Fibroblast of gingiva (primary cell): ENCODE results near the gene DRD5.
"Not testable (repeated sequence)": the region's sequence is repeated elsewhere in the genome, so short reads cannot be mapped to it uniquely, and the experiment has no call there.

Source experiments
- DNase-seq: peaks from one replicate; pipeline ENCODE4 v3.0.0-alpha.2; 2011; ENCODE audit warnings: low read depth

Gene DRD5

DNA sequence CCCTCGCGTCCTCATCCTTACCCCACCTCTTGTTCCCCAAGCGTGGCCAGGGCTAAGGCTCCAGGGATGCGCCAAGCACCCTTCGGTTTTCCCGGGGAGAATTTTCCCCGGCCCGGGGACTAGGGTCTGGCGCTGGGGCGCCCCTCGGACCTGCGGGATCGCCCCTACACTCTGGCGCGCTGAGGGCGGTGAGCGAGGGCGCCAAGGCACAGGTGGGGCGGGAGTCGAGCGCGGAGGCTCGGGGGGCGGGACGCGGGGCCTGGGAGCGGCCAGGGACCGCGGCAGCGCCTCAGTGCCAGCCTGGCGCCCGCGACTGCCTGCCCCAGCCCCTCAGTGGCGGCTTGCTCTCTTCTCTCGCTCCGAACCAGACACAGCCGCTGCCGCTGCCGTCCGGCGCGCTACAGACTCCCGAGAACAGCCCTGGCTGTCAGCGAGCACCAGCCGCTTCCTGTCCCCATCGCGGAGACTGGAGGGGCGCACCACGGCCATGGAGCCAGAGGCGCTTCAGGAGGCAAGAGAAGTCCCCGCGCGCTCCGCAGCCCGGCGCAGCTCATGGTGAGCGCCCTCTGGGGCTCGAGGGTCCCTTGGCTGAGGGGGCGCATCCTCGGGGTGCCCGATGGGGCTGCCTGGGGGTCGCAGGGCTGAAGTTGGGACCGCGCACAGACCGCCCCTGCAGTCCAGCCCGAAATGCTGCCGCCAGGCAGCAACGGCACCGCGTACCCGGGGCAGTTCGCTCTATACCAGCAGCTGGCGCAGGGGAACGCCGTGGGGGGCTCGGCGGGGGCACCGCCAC is at the start of gene DRD5:
Gene DRD5 (plus strand): TSS at position 292 of the 793 bp plus-strand sequence. CDS start 396 bp downstream, at position 688.
- no peak for DNase-seq

- not testable (repeated sequence) for DNase-seq
Measured at GRCh38 chr4:9732256-9732655, 49.2 kb upstream of the DRD5 start.

DNA sequence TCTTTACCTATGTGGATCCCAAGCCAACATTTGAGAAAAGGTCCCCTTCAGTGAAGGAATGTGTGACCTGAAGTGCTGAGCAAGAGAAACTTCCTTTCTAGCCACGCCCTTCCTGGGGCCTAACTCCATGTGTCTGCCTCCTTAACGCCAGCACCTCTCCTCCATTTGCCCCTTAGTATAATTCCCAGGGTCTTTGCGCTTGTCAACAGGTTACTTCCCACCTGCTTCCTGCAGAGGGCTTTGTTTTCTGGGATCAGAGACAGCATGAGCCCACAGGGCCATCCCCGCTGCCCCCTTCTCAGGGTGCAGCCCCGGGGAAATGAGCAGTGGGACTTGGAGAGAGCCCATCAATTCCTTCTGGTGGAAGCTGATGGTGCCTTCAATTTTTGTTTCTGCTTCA is 45.9 kb upstream of the DRD5 start:
- no peak for DNase-seq

GRCh38 chr4:9737280-9737679 is 44.2 kb upstream of the DRD5 start:
- not testable (repeated sequence) for DNase-seq

DNA sequence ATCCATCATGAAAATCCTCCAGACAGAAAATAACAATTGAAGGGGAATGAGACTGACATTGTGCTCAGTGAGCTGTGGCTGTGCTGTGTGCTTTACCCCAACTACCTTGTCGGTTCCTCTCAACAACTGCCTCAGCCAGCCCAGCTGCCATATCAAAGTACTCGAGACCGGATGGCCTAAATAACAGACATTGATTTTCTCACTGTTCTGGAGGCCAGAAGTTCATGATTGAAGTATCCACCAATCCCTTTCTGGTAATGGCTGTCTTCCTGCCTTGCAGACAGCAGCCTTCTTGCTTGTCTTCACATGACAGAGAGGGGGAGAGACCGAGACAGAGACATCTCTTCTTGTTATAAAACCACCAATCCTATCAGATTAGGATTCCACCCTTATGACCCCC is 37.6 kb upstream of the DRD5 start:
- not testable (repeated sequence) for DNase-seq

- DNase-seq: no peak
Measured at GRCh38 chr4:9745782-9746181, 35.7 kb upstream of the DRD5 start.

- DNase-seq: no peak
Measured at GRCh38 chr4:9758641-9759317, 22.7 kb upstream of the DRD5 start.

DNA sequence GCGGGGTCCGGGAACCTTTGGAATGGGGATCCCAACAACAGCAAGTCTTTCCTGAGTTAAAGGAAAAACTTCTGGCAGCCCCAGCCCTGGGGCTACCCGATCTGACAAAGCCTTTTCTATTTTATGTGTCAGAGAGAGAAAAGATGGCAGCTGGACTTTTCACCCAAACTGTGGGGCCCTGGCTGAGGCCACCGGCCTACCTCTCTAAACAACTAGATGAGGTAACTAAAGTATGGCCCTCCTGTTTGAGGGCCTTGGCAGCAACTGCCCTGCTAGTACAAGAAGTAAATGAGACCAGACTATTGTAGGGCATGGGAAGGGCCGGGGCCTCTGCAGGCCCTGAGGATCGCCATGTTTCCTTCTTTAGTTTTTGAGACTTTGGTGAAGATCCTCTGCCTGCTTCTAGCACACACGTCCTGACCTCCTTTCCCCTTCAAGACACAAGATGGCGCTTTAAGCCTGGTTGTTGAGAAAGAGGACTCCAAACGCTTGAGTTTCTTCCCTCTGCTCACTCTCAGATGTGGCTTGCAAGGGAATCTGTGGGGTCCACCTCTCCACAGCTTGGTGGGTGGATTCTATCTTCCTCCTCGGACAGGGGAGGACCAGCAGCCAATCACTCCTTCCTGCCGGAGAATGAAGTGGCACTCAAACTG is 18.5 kb upstream of the DRD5 start:
- DNase-seq: peak; percentile 56

DNA sequence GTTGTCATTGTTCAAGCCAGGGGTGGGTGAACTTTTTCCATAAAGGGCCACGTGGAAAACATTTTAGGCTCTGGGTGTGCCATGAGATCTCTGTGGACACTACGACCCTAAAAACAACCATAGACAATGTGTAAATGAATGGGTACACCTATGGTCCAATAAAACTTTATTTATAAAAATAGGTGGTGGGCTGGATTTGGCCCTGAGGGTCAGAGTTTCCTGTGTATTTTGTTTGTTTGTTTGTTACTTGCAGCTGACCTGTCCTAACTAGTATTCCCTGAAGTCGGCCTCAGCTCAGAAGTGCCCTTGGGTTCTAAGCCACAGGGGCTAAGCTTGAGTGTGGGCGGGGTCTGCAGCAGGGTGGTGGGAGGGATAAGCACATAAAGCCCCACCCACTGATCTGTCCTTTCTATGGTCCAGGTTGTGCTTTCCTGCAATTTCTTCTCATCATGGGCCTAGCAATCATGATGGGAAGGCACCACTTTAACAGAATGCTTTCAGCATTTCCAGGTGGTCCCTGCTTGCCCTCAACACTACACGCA is 17.2 kb upstream of the DRD5 start:
- no peak for DNase-seq

DNA sequence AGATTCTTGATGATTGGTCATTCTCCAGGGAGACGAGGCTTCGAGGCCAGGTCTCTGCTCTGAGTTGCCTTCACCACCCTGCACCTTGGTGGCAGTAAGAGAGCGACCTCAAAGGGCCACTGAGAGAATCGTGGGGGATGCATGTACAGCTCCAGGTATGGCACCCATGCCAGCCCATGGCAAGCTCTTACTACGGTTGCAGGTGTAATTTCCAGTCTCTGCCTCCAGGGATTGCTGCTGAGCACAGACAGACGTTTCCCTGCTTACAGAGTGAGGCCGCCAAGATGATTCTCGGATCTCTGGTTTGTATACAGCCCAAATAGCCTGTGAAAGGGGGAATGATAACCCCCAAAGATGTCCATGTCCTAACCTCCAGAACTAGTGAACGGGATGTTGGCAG is 16.3 kb upstream of the DRD5 start:
- no peak for DNase-seq

- DNase-seq: no peak
Measured at GRCh38 chr4:9769321-9769720, 12.1 kb upstream of the DRD5 start.

- DNase-seq: no peak
Measured at GRCh38 chr4:9771034-9771433, 10.4 kb upstream of the DRD5 start.

- no peak for DNase-seq
Measured at GRCh38 chr4:9773471-9773870, 8.0 kb upstream of the DRD5 start.

- DNase-seq: no peak
Measured at GRCh38 chr4:9782136-9782436, 652 bp downstream of the DRD5 start.

GRCh38 chr4:9785891-9786290 is 4.5 kb downstream of the DRD5 start:
- DNase-seq: not testable (repeated sequence)

DNA sequence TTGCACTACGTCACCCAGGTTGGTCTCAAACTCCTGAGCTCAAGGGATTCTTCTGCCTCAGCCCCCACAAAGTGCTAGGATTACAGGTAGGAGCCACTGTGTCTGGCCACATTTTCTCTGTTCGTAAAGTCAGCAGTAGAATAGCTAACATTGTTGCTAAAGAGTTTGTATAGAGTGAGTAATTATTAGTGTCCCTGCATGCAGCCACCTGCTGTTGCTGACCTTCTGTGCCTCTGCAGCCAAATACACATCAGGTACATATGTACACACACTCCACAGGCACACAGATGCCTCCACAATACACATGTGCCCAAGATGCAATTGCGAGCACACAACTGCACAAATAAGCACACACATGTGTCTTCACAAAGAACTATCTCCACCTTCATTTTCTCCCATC is 10.9 kb downstream of the DRD5 start:
- no peak for DNase-seq

DNA sequence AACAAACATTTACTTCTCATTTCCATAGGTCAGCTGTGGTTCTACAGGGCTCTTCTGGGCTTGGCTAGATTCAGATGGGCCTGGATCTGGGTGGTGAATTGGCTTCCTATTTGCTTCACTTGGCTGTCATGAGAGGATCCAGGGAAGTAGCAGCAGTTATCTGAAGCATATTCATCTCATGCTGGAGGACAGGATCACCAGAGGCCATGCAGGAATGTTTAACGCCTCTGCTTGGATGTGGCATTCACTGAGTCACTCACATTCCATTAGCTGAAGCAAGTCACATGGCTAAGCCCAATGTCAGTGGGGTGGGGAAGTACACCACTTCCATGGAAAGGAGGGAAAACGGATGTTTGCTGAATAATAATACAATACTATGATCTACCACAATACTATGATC is 15.2 kb downstream of the DRD5 start:
- DNase-seq: not testable (repeated sequence)

- no peak for DNase-seq
Measured at GRCh38 chr4:9800848-9801247, 19.4 kb downstream of the DRD5 start.

DNA sequence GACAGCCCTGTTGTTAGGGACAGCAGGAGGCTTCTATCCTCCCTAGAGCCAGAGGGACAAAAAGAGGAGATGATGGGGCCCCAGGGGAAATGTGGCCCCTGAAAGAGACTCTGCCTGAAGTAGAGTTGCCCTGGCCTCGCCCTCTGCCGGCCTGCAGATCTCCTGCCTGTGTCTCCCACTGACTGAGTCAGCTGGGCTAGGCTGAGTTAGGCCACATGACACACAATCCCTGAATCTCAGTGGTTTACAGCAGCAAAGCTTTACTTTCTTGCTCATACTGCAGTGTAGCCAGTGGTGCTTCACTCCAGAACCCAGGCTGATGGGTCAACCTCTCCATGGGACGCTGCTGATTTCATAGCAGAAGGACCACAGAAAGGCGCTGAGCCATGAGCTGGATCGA is 23.5 kb downstream of the DRD5 start:
- DNase-seq: no peak

- no peak for DNase-seq
Measured at GRCh38 chr4:9808077-9808476, 26.6 kb downstream of the DRD5 start.

DNA sequence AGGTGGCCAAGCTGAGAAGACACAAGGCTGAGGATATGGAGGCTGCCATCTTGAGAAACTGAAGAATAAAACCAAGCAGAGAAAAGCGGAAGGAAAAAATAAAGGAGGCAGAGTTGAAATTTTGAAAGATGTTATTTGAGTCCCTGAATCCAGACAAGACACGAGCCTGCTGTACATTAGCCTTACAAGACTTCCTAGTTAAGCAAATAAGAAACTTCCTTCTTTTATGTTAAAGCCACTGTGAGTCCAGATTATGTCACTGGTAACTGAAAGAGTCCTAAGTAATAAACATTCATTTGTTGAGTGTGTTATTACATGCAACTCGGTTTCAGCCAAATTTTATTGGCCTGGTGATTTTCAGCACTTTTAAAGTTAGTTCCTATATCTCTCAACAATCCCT is 30.4 kb downstream of the DRD5 start:
- DNase-seq: no peak

DNA sequence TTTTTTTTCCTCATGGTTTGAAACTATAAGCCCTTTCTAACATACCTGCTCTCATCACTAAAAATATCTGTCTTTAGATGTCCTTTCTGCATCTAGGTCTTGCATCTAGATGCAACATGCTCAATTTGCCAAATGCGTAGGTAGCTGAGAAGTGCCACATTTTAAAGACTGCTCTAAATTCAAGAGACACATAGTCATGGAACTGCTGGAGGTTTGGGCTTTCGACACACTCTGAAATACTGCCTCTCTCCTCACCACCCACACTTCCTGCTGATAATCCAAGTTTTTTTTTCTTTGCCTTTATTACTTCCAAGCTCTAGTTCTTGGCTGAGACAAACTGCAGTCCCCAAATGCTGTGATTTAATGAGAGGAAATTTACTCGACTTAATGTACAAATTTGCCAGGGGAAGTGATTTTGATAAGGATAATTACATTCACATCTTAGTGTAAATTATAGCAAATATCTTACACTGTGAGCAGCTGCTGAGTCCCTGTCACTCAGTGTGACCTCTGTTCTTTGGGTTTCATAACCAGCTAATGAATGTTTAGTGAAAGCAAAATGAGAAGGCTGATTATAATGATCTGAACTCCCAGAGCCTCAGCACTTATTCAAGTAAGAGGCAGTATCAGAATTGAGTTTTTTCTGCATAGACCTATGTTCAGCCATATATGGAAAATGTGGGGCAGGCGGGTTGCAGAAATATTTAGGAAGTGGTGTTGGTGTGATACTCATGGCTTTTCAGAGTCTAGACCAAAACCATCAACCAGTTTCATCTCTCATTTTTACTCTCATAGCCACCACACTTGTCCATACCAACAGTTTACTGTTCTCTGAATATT is 31.3 kb downstream of the DRD5 start:
- no peak for DNase-seq
